Panc1 (cell line): ENCODE measurements around the gene RNF8. TPM values are rescaled to one million over a fixed set of nuclear protein-coding genes. Genes with fewer than 3 reads are reported as not detected.

Experiments
- ATAC-seq: fragments of 200-7000 bp; cut with Tn5 transposase; 2 replicates; pipeline ENCODE4 v1.9.1; 2020; ENCODE audit warnings: mild to moderate bottlenecking, moderate library complexity
- BruUV-seq: library from RNA; stranded (reverse); fragments of 400-500 nt; replicated peaks from 2 replicates; lab custom pipeline; 2021; lab: Mats Ljungman, UMichigan
- CTCF ChIA-PET: fragments of 300-600 bp; sonication (Branson Sonifier 250); formaldehyde crosslinking; loops from one replicate; lab custom pipeline; 2022; ENCODE audit warnings: antibody characterized with exemption; lab: Charles Lee
- POLR2A ChIA-PET: fragments of 300-600 bp; sonication (Branson Sonifier 250); formaldehyde crosslinking; loops from one replicate; lab custom pipeline; 2022; ENCODE audit warnings: antibody characterized with exemption; lab: Charles Lee
- DNase-seq: peaks from one replicate; pipeline ENCODE4 v3.0.0-alpha.2; 2010; ENCODE audit warnings: low read depth, low spot score
- H3K27ac ChIP-seq: 2 replicates; pipeline ENCODE4 v1.5.1; 2011; ENCODE audit warnings: mild to moderate bottlenecking, low read length, inconsistent platforms
- H3K27me3 ChIP-seq: fragments of 200-500 bp; sonication (Bioruptor generic); 2 replicates; pipeline ENCODE4 v1.6.0; 2014; ENCODE audit warnings: low read length, inconsistent platforms; ENCODE audit not compliant: control insufficient read depth, insufficient read depth
- H3K36me3 ChIP-seq: fragments of 200-500 bp; sonication (Bioruptor generic); 2 replicates; pipeline ENCODE4 v1.5.1; 2014; ENCODE audit warnings: inconsistent platforms, mild to moderate bottlenecking, low read length, moderate library complexity; ENCODE audit not compliant: control insufficient read depth, insufficient read depth
- H3K4me1 ChIP-seq: 2 replicates; pipeline ENCODE4 v1.5.1; 2011; ENCODE audit warnings: inconsistent platforms, mild to moderate bottlenecking, low read length, moderate library complexity; ENCODE audit not compliant: control insufficient read depth, insufficient read depth
- H3K4me3 ChIP-seq, 2 experiments: 2 replicates each; pipeline ENCODE4 v1.5.1; 2011 to 2012; ENCODE audit warnings: low read depth in 2 of 2, low read length in 2 of 2, mild to moderate bottlenecking in 2 of 2, inconsistent platforms in 1 of 2, moderate library complexity in 1 of 2
- H3K9me3 ChIP-seq: fragments of 200-500 bp; sonication (Bioruptor generic); 2 replicates; pipeline ENCODE4 v1.5.1; 2014; ENCODE audit warnings: low read depth, mild to moderate bottlenecking, inconsistent platforms, low read length, moderate library complexity; ENCODE audit not compliant: control insufficient read depth, insufficient read depth
- POLR2AphosphoS5 ChIP-seq: IDR thresholded peaks from 2 replicates; pipeline ENCODE4 v1.6.1; 2012; ENCODE audit warnings: mild to moderate bottlenecking, low read depth, low read length, moderate library complexity
- REST ChIP-seq, 2 experiments: IDR thresholded peaks; 2 replicates each; pipeline ENCODE4 v1.6.1; 2011 to 2012; ENCODE audit warnings: low read depth in 2 of 2, control low read depth in 1 of 2, low read length in 1 of 2, mild to moderate bottlenecking in 1 of 2, moderate library complexity in 1 of 2; ENCODE audit not compliant: insufficient read depth in 1 of 2
- SIN3A ChIP-seq: IDR thresholded peaks from 2 replicates; pipeline ENCODE4 v1.6.1; 2012; ENCODE audit warnings: low read depth, mild to moderate bottlenecking, low read length, moderate library complexity, borderline replicate concordance; ENCODE audit not compliant: insufficient read depth
- TCF7L2 ChIP-seq: IDR thresholded peaks from 2 replicates; pipeline ENCODE4 v1.6.1; 2011; ENCODE audit warnings: mild to moderate bottlenecking, low read depth, low read length, inconsistent platforms
- in situ Hi-C: cut with HindIII; loops from 2 replicates; pipeline ENCODE4 v1.10.0; 2016; ENCODE audit warnings: low sequenced_read_pairs, low pct_unique_long_range_greater_than_20kb
- intact Hi-C: fragments of 100-400 bp; cut with micrococcal nuclease; formaldehyde crosslinking; loops from one replicate; pipeline ENCODE4 v1.10.0; 2022; ENCODE audit not compliant: unreplicated experiment
- total RNA-seq: library from RNA; stranded (reverse); gene quantifications from one replicate; pipeline ENCODE4 v1.2.1, GENCODE V29; 2021; ENCODE audit not compliant: unreplicated experiment
- TF ChIP-seq, protein P1 (sequence below): fragments of 450-650 bp; IDR thresholded peaks from 2 replicates; pipeline ENCODE4 v1.5.1; 2017; ENCODE audit warnings: mild to moderate bottlenecking

RNF8 gene
- total RNA-seq, 1 experiment from 2014 or later: 21.1 TPM

DNA sequence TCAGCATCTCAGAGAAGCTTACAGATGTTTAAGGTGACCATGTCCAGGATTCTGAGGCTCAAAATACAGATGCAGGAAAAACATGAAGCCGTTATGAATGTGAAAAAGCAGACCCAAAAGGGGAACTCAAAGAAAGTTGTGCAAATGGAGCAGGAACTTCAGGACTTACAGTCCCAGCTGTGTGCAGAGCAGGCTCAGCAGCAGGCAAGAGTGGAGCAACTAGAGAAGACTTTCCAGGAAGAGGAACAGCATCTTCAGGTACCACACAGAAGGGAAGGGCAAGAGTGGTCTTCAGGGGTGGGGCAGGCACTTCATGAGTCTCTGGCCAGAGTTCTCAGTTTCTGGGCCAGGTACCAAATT lies 15.2 kb downstream of the RNF8 start:
- in situ Hi-C loops: no loop called here
- DNase-seq: no peak

GRCh38 chr6:37369321-37370201 lies 15.8 kb downstream of the RNF8 start:
- in situ Hi-C loops: no loop called here
- DNase-seq (no peak), ATAC-seq (no peak)
- Histone ChIP-seq H3K4me3 (no peak overlapping the region), H3K9me3 (no peaks in the 10 kb centered on the region), H3K4me1 (no peaks in the 10 kb centered on the region), H3K36me3 (peaks cover 3% of the 10 kb centered on the region; the same call in 1 of the 2 replicates), H3K27ac (no peak overlapping the region), H3K27me3 (no peaks in the 10 kb centered on the region)
- CTCF ChIA-PET: interaction anchor here (0.6 kb wide), 1 partner anchor 122 kb away, joined by 3 read pairs; no protein-coding TSS in a partner anchor
- no TSS peak for BruUV-seq
- TF ChIP-seq SIN3A (no peak), TCF7L2 (no peak), REST (IDR thresholded peaks at IDR 0.05; ENCODE audit: insufficient read depth in 1 of 2, low read depth in 2 of 2, low read length in 1 of 2) (no peak), POLR2AphosphoS5 (no peak)
- TF ChIP-seq, protein P1, sequence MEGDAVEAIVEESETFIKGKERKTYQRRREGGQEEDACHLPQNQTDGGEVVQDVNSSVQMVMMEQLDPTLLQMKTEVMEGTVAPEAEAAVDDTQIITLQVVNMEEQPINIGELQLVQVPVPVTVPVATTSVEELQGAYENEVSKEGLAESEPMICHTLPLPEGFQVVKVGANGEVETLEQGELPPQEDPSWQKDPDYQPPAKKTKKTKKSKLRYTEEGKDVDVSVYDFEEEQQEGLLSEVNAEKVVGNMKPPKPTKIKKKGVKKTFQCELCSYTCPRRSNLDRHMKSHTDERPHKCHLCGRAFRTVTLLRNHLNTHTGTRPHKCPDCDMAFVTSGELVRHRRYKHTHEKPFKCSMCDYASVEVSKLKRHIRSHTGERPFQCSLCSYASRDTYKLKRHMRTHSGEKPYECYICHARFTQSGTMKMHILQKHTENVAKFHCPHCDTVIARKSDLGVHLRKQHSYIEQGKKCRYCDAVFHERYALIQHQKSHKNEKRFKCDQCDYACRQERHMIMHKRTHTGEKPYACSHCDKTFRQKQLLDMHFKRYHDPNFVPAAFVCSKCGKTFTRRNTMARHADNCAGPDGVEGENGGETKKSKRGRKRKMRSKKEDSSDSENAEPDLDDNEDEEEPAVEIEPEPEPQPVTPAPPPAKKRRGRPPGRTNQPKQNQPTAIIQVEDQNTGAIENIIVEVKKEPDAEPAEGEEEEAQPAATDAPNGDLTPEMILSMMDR: no peak
- POLR2A ChIA-PET: no interaction called here
- intact Hi-C loops: no loop called here

More for the DNA sequence above, 15.2 kb downstream of the RNF8 start:
- H3K4me1 ChIP-seq: no peaks in the 10 kb centered on the region
- intact Hi-C loops: no loop called here
- CTCF ChIA-PET: no interaction called here
- H3K4me3 ChIP-seq: no peak overlapping the region
- BruUV-seq: no TSS peak
- no peaks in the 10 kb centered on the region for H3K9me3 ChIP-seq
- no peak for ATAC-seq
- H3K27ac ChIP-seq: no peak overlapping the region
- no peaks in the 10 kb centered on the region for H3K36me3 ChIP-seq
- H3K27me3 ChIP-seq: no peaks in the 10 kb centered on the region
- POLR2A ChIA-PET: no interaction called here
- TF ChIP-seq SIN3A (no peak), POLR2AphosphoS5 (no peak), REST (IDR thresholded peaks at IDR 0.05; ENCODE audit: insufficient read depth in 1 of 2, low read depth in 2 of 2, low read length in 1 of 2) (no peak), TCF7L2 (no peak)
- TF ChIP-seq, protein P1: no peak
